Peyer's patch (tissue), 4 donors: ENCODE results near the gene WFDC12. TPM values are rescaled to one million over a fixed set of nuclear protein-coding genes. Genes with fewer than 3 reads are reported as not detected.

Source experiments
- DNase-seq, 3 donors: peaks; one replicate each; pipeline ENCODE4 v3.0.0-alpha.2; 2017 to 2019
- H3K27ac ChIP-seq, 4 donors: fragments of 200-600 bp; sonication (generic); one replicate each; pipeline ENCODE4 v1.5.1; 2016 to 2019
- H3K27me3 ChIP-seq, 2 donors: fragments of 200-600 bp; sonication (generic); one replicate each; pipeline ENCODE4 v1.5.1; 2019
- H3K36me3 ChIP-seq, 3 donors: fragments of 200-600 bp; sonication (generic); one replicate each; pipeline ENCODE4 v1.5.1; 2016 to 2019
- H3K4me1 ChIP-seq, 4 donors: fragments of 200-600 bp; sonication (generic); one replicate each; pipeline ENCODE4 v1.5.1; 2016 to 2019
- H3K4me3 ChIP-seq, 4 donors: fragments of 200-600 bp; sonication (generic); 1 replicate in 3 of 4; 2 replicates in 1 of 4; pipeline ENCODE4 v1.5.1; 2016 to 2019; ENCODE audit warnings: mild to moderate bottlenecking in 1 of 4
- H3K9me3 ChIP-seq, 4 donors: fragments of 200-600 bp; sonication (generic); one replicate each; pipeline ENCODE4 v1.5.1; 2016 to 2019; ENCODE audit warnings: mild to moderate bottlenecking in 1 of 4
- CTCF ChIP-seq, 6 experiments: fragments of 450-650 bp in 4 of 6; fragments of 200-600 bp in 2 of 6; sonication (generic) in 1 of 6; IDR thresholded peaks; one replicate each; pipeline ENCODE4 v1.5.1; 2017 to 2019; ENCODE audit warnings: antibody characterized with exemption in 6 of 6, mild to moderate bottlenecking in 3 of 6, moderate library complexity in 1 of 6
- POLR2A ChIP-seq, 2 donors: fragments of 450-650 bp; IDR thresholded peaks; one replicate each; pipeline ENCODE4 v1.5.1; 2017; ENCODE audit warnings: antibody characterized with exemption in 2 of 2, mild to moderate bottlenecking in 2 of 2, moderate library complexity in 2 of 2
- total RNA-seq, 4 donors: library from RNA; depleted of rRNA; stranded (reverse); fragments of >200 nt; gene quantifications; one replicate each; pipeline ENCODE4 v1.1.0, GENCODE V29; 2016

WFDC12 gene
- total RNA-seq, 4 donors from 2014 or later = not detected

- no peak for DNase-seq
- Histone ChIP-seq H3K4me1 (no peaks in the 10 kb centered on the region), H3K27me3 (no peaks in the 10 kb centered on the region), H3K36me3 (no peaks in the 10 kb centered on the region), H3K9me3 (no peaks in the 10 kb centered on the region), H3K4me3 (no peak overlapping the region), H3K27ac (no peak overlapping the region)
- TF ChIP-seq POLR2A (IDR thresholded peaks at IDR 0.05) (no peak), CTCF (IDR thresholded peaks at IDR 0.05) (no peak)
These were observed 36.0 kb downstream of the WFDC12 start for GRCh38 chr20:45088247-45088646.

GRCh38 chr20:45087814-45088213 is 36.5 kb downstream of the WFDC12 start:
- no peak for DNase-seq

GRCh38 chr20:45087097-45087790 is 37.0 kb downstream of the WFDC12 start:
- no peak for DNase-seq
- H3K27me3 ChIP-seq = no peaks in the 10 kb centered on the region
- no peak overlapping the region for H3K27ac ChIP-seq
- no peak overlapping the region for H3K4me3 ChIP-seq
- peaks cover 0 to 3% (median 0%) of the 10 kb centered on the region in 3 donors for H3K36me3 ChIP-seq
- TF ChIP-seq CTCF (IDR thresholded peaks at IDR 0.05) (no peak), POLR2A (IDR thresholded peaks at IDR 0.05) (no peak)
- H3K4me1 ChIP-seq = no peaks in the 10 kb centered on the region
- H3K9me3 ChIP-seq = peaks cover 0 to 3% (median 0%) of the 10 kb centered on the region in 4 donors

More at GRCh38 chr20:45087814-45088213, 36.5 kb downstream of the WFDC12 start:
- Histone ChIP-seq H3K27me3 (no peaks in the 10 kb centered on the region), H3K4me3 (no peak overlapping the region), H3K9me3 (no peaks in the 10 kb centered on the region), H3K27ac (no peak overlapping the region), H3K4me1 (no peaks in the 10 kb centered on the region), H3K36me3 (no peaks in the 10 kb centered on the region)
- TF ChIP-seq POLR2A (IDR thresholded peaks at IDR 0.05) (no peak), CTCF (IDR thresholded peaks at IDR 0.05) (no peak)

- no peak for DNase-seq
These were observed 38.4 kb downstream of the WFDC12 start for GRCh38 chr20:45085867-45086266.

GRCh38 chr20:45085289-45085688 is 39.0 kb downstream of the WFDC12 start:
- H3K4me3 ChIP-seq = no peak overlapping the region
- no peaks in the 10 kb centered on the region for H3K4me1 ChIP-seq
- DNase-seq = no peak
- H3K9me3 ChIP-seq = peaks cover 0 to 7% (median 0%) of the 10 kb centered on the region in 4 donors
- no peaks in the 10 kb centered on the region for H3K27me3 ChIP-seq
- peaks cover 0 to 22% (median 0%) of the 10 kb centered on the region in 3 donors for H3K36me3 ChIP-seq
- no peak for TF ChIP-seq POLR2A (IDR thresholded peaks at IDR 0.05)
- TF ChIP-seq CTCF (IDR thresholded peaks at IDR 0.05) = no peak
- H3K27ac ChIP-seq = no peak overlapping the region

More at GRCh38 chr20:45085867-45086266, 38.4 kb downstream of the WFDC12 start:
- peaks cover 0 to 17% (median 0%) of the 10 kb centered on the region in 3 donors for H3K36me3 ChIP-seq
- TF ChIP-seq CTCF (IDR thresholded peaks at IDR 0.05) (no peak), POLR2A (IDR thresholded peaks at IDR 0.05) (no peak)
- no peak overlapping the region for H3K4me3 ChIP-seq
- H3K27me3 ChIP-seq = no peaks in the 10 kb centered on the region
- H3K9me3 ChIP-seq = peaks cover 0 to 7% (median 0%) of the 10 kb centered on the region in 4 donors
- no peak overlapping the region for H3K27ac ChIP-seq
- no peaks in the 10 kb centered on the region for H3K4me1 ChIP-seq
